HG02852 (cell line): Measurements from ENCODE around the gene SUPT5H.

ENCODE experiments used
- ATAC-seq: cut with Tn5 transposase; IDR thresholded peaks from one replicate; pipeline ENCODE4 v1.9.1; 2021; ENCODE audit warnings: mild to moderate bottlenecking, moderate library complexity; ENCODE audit not compliant: unreplicated experiment

Gene SUPT5H

DNA sequence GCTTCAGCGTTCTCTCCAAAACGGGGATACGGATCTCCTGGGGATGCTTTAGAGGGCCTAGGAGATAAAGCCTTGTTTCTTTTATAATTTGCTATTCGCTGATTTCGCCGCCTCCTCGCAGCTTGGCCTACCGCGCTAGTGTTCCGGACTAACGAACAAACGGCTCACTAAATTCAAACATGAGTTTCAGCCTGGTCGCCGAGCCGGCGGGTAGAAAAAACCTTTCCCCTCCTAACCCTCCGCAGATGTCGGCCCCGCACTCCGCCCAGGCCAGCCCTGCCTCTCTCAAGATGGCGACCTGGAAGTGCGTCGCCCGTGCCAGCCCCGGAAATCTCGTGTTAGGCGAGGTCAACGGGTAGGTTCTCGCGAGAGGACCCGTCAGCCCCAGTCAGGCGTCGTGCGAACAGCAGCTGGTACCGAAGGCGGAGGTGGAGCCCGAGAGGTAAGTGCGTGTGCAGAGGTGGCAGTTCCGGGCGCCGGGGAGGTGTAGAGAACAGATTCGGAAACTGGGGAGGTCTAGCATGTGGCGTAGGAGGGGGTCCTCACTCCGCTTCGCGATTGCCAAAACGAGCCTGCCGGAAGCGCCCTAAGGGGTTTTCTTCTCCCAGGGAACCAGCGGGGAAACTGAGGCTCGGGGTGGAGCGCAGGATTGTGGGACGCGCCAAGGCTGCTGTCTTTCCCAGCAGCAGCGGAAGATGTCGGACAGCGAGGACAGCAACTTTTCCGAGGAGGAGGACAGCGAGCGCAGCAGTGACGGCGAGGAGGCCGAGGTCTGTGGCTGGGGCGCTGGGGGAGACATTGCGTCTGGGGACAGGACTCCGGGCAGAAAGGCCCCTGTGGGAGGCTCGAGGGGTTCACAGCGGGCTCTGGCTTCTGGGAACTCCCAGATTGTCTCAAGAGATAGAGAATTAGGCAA, at the start of gene SUPT5H:
SUPT5H (plus strand) TSS at position 387 of the 916 bp plus-strand sequence; CDS start at position 696, 309 bp downstream.
- peak; percentile 83 for ATAC-seq

- no peak for ATAC-seq
Observed at GRCh38 chr19:39397360-39398296, 47.8 kb upstream of the SUPT5H start.

DNA sequence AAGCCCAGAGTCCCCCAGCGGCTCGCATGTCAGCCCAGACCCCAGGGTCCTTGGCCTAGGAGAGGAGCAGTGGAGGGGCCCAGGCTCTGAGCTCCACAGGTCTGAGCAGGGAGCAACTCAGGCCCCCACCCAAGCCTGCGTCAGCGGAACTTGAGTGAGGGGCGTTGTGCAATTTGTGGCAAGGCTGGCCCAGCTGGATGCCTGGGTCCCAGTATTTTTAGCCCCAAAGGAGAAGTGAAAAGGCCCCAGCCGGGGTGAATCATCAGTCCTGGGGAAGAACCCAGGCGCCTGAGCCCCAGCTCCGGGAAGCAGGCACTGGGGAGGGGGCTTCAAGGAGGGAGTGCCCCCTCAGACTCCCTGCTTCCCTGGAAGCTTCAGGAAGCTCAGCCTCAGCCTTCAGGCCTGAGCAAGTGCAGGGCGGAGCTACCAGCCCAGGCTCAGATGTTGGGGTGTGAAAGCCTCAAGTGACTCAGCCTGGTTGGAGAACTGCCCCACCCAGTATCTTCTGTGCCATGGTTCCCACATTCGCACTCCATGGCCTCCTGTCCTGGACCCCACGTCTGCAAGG, 47.0 kb upstream of the SUPT5H start:
- no peak for ATAC-seq

- ATAC-seq, result no peak
Observed at GRCh38 chr19:39399668-39400050, 45.7 kb upstream of the SUPT5H start.

GRCh38 chr19:39400061-39400460, 45.3 kb upstream of the SUPT5H start:
- ATAC-seq, result no peak

GRCh38 chr19:39401070-39401548, 44.3 kb upstream of the SUPT5H start:
- ATAC-seq, result no peak

GRCh38 chr19:39401549-39402345, 43.6 kb upstream of the SUPT5H start:
- no peak for ATAC-seq

DNA sequence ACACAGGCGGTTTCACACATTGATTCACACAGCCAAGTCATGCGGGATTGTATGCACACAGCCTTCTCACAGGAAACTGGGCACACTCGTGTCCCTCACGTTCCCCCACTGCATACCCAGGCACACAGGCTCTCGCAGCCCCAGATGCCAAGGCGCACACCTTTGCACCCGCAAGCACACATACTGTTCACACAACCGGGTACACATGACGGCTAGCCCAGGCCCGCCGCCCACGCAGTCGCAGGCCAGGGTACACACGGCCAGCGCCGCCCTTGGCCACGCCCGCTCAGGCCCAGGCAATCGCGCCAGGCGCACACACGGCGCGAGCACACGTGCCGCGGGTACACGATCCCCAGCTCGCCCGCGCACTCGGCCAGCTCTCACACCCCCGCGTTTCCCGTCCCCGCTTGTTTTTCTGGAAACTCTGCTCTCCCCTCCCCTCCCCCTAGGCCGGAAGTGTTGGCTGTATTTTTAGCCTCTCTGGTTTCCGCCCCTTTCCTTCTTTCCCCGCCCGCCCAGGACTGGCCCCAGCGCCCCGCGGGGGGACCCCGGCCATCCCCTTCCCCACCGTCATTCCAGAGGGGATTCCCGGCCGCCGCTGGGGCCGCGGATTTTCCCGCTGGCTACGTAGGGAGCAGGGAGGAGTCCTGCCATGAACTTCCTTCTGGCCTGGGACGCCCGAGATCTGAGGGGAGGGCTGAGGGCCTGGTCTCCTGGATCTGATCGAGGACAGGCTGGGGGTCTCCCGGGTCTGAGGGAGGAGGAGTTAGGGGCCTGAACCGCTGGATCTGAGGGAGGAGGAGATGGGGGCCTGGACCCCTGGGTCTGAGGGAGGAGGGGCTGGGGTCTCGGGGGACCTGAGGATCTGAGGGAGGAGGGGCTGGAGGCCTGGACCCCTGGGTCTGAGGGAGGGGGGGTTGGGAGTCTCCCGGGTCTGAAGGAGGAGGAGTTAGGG, 42.8 kb upstream of the SUPT5H start:
- peak; percentile 24 for ATAC-seq

GRCh38 chr19:39403331-39404312, 41.8 kb upstream of the SUPT5H start:
- no peak for ATAC-seq

DNA sequence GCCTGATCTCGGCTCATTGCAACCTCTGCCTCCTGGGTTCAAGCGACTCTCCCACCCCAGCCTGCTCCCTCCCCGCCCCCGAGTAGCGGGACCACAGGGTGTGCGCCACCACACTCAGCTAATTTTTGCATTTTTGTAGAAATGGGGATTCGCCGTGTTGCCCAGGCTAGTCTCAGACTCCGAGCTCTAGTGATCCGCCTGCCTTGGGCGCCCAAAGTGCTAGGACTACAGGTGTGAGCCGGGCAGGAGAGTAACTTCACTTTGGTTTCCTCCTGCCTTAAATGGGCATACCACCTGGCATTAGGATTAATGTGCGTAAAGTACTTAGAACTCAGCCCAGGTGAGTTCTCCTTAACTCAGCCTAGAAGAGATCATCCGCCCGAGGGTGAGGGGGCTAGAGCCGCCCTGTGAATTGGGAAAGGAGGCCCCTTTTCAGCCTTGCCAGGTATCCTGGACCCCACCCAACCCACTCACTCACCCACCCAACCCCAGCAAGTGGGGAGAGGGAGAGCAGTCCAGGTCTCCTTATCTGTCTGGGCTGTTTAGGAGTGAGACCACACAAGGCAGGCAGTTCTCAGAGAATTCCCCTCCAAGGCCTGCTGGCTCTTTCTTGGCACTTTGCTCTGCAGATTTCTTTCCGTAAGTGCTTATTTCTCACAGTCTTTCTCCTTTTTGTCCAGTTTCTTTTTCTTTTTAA, 40.0 kb upstream of the SUPT5H start:
- ATAC-seq, result no peak

DNA sequence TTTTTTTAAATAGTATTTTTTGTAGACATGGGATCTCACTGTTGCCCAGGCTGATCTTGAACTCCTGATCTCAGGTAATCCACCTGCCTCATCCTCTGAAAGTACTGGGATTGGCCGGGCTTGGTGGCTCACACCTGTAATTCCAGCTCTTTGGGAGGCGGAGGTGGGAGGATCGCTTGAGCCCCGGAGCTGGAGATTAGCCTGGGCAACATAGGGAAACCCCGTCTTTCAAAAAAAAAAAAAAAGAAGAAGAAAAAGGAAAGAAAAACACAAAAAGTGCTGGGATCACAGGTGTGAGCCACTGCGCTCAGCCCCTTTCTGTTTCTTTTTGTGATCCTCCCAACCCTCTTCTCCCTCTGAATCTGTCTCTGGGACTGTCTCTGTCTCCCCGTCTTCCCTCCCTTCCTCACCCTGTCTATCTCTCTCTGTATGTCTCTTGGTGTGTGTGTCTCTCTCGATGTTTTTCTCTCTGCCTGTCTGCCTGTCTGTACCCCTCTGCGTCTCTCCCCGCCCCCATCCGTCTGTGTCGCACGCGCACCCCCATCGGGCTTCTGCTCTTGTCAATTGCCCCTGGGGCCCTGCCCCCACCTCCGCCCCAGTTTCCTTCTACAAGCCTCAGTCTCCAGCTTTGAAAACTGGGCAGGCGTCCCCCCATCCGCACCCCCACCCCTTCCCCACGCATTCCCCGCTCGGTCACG, 39.3 kb upstream of the SUPT5H start:
- ATAC-seq, result no peak

GRCh38 chr19:39406656-39407409, 38.5 kb upstream of the SUPT5H start, which contains the start of gene ZFP36:
ZFP36 (plus strand) TSS chr19:39406847; CDS start chr19:39406905, 58 bp downstream.
- no peak for ATAC-seq

DNA sequence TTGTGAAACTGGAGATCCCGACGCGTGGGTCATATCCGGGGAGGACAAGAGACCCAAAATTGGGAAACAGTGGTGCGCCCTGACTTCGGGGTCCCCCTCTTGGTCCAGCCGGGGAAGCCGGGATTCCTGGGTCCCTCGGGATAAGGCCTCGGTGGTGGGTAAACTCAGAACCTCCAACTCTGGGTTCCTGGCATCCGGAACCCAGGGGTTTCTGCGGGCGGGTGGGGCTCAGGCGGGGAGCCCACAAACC, 38.0 kb upstream of the SUPT5H start:
- no peak for ATAC-seq

- ATAC-seq, result no peak
Observed at GRCh38 chr19:39407660-39408391, 37.6 kb upstream of the SUPT5H start.

GRCh38 chr19:39408392-39409207, 36.8 kb upstream of the SUPT5H start:
- no peak for ATAC-seq
